K562 (cell line): ENCODE results near the gene PROK1. TPM values are rescaled to one million over a fixed set of nuclear protein-coding genes. Genes with fewer than 3 reads are reported as not detected.
A peak's percentile ranks its signal among the peaks of the same experiment; 100 is the strongest.

Source experiments
- ATAC-seq: fragments of 200-7000 bp; cut with Tn5 transposase; 3 replicates; pipeline ENCODE4 v1.9.1; 2020; ENCODE audit warnings: moderate library complexity
- BruUV-seq: library from RNA; stranded (reverse); fragments of 400-500 nt; replicated peaks from 2 replicates; lab custom pipeline; 2021; lab: Mats Ljungman, UMichigan
- CTCF ChIA-PET: fragments of 300-600 bp; formaldehyde crosslinking; extraction: SDS; loops from one replicate; lab custom pipeline; 2021; ENCODE audit warnings: low intra/inter-chr PET ratio; lab: Yijun Ruan, JAX
- POLR2A ChIA-PET: fragments of 300-600, 350-650 bp; sonication (Branson Sonifier 250); formaldehyde crosslinking; extraction: SDS; loops from one replicate; lab custom pipeline; 2021; ENCODE audit warnings: antibody characterized with exemption, inconsistent platforms; lab: Yijun Ruan, JAX
- DNase-seq, 4 experiments: peaks; one replicate each; pipeline versions ENCODE4 v3.0.0 to v3.0.0-alpha.2; 2011 to 2018; ENCODE audit warnings: low spot score in 3 of 4, mixed read lengths in 3 of 4; ENCODE audit errors: extremely low read depth in 1 of 4
- FAIRE-seq: peaks from 2 replicates; lab custom pipeline; 2011; peaks lifted over from hg19 to GRCh38; lab: Jason Lieb, UNC
- H2AFZ ChIP-seq: 2 replicates; pipeline ENCODE4 v1.6.0; 2011; ENCODE audit warnings: low read depth, low read length, control low read depth, inconsistent platforms
- H3K27ac ChIP-seq: fragments of 200-600 bp; 3 replicates; pipeline ENCODE4 v1.8.0; 2011; ENCODE audit warnings: low read depth, mild to moderate bottlenecking, control low read depth, inconsistent platforms, low read length, moderate library complexity, mixed read lengths; ENCODE audit errors: extremely low read depth
- H3K27me3 ChIP-seq, 2 experiments: fragments of 300-600 bp in 1 of 2; 2 replicates in 1 of 2; 3 replicates in 1 of 2; pipeline versions ENCODE4 v1.6.0 to v1.8.0; 2011; ENCODE audit warnings: inconsistent platforms in 2 of 2, low read length in 2 of 2, mild to moderate bottlenecking in 1 of 2, mixed read lengths in 1 of 2, moderate library complexity in 1 of 2; ENCODE audit not compliant: control insufficient read depth in 2 of 2, insufficient read depth in 2 of 2
- H3K36me3 ChIP-seq: fragments of 300-600 bp; 3 replicates; pipeline ENCODE4 v1.8.0; 2011; ENCODE audit warnings: mild to moderate bottlenecking, low read length, inconsistent platforms; ENCODE audit not compliant: control insufficient read depth, insufficient read depth
- H3K4me1 ChIP-seq, 2 experiments: fragments of 200-600 bp in 1 of 2; replicated peaks in 1 of 2; 2 replicates in 1 of 2; 3 replicates in 1 of 2; pipeline versions ENCODE4 v1.5.1 to v1.8.0; 2011; ENCODE audit warnings: inconsistent platforms in 2 of 2, low read length in 2 of 2, mild to moderate bottlenecking in 1 of 2, mixed read lengths in 1 of 2, moderate library complexity in 1 of 2; ENCODE audit not compliant: control insufficient read depth in 2 of 2, insufficient read depth in 2 of 2
- H3K4me2 ChIP-seq: 2 replicates; pipeline ENCODE4 v1.6.1; 2011; ENCODE audit warnings: low read length, control low read depth, inconsistent platforms, mixed read lengths; ENCODE audit not compliant: insufficient read depth
- H3K4me3 ChIP-seq: fragments of 200-600 bp; sonication (generic), shearing (Covaris generic); 2 replicates; pipeline ENCODE4 v1.5.1; 2016; ENCODE audit warnings: control low read depth, inconsistent platforms
- H3K79me2 ChIP-seq: fragments of 200-600 bp; 3 replicates; pipeline ENCODE4 v1.8.0; 2011; ENCODE audit warnings: low read length, inconsistent platforms; ENCODE audit not compliant: control insufficient read depth, insufficient read depth
- H3K9ac ChIP-seq, 2 experiments: 2 replicates each; pipeline versions ENCODE4 v1.6.0 to v1.6.1; 2011; ENCODE audit warnings: low read depth in 2 of 2, low read length in 2 of 2, control low read depth in 1 of 2, inconsistent platforms in 1 of 2, mild to moderate bottlenecking in 1 of 2, mixed read lengths in 1 of 2; ENCODE audit not compliant: insufficient read depth in 1 of 2
- H3K9me1 ChIP-seq: one replicate; pipeline ENCODE4 v1.6.0; 2011; ENCODE audit warnings: inconsistent platforms, mild to moderate bottlenecking, low read length, moderate library complexity; ENCODE audit not compliant: control insufficient read depth, insufficient read depth
- H3K9me3 ChIP-seq: replicated peaks from 2 replicates; pipeline ENCODE4 v1.5.1; 2011; ENCODE audit warnings: low read depth, low read length, inconsistent platforms; ENCODE audit not compliant: control insufficient read depth, insufficient read depth
- H4K20me1 ChIP-seq: replicated peaks from 2 replicates; pipeline ENCODE4 v1.6.1; 2011; ENCODE audit warnings: low read length, inconsistent platforms, mixed read lengths; ENCODE audit not compliant: control insufficient read depth, insufficient read depth
- AFF1 ChIP-seq, 2 experiments: fragments of 450-650 bp; IDR thresholded peaks; 2 replicates each; pipeline ENCODE4 v1.6.1; 2018; ENCODE audit warnings: mild to moderate bottlenecking in 2 of 2, low read depth in 1 of 2; ENCODE audit not compliant: partially characterized antibody in 2 of 2
- CBFA2T3 ChIP-seq: fragments of 450-650 bp; IDR thresholded peaks from 2 replicates; pipeline ENCODE4 v1.6.1; 2017
- CSDE1 ChIP-seq, 2 experiments: fragments of 450-650 bp; IDR thresholded peaks; 2 replicates each; pipeline ENCODE4 v1.6.1; 2016; ENCODE audit warnings: mild to moderate bottlenecking in 1 of 2
- MCM5 ChIP-seq: fragments of 450-650 bp; IDR thresholded peaks from 2 replicates; pipeline ENCODE4 v1.6.1; 2016; ENCODE audit warnings: low read depth
- MCM7 ChIP-seq, 2 experiments: fragments of 450-650 bp; IDR thresholded peaks; 2 replicates each; pipeline ENCODE4 v1.6.1; 2016 to 2018
- PHB2 ChIP-seq: fragments of 450-650 bp; IDR thresholded peaks from 2 replicates; pipeline ENCODE4 v1.6.1; 2017; ENCODE audit warnings: low read depth
- POLR2B ChIP-seq: fragments of 450-650 bp; IDR thresholded peaks from 2 replicates; pipeline ENCODE4 v1.6.1; 2018; ENCODE audit warnings: low read depth; ENCODE audit not compliant: partially characterized antibody
- WGBS: fragments of 100-300 bp; shearing (Covaris generic); methylation state at CpG from one replicate; pipeline ENCODE4 v1.1.6; 2016; ENCODE audit warnings: low coverage, mixed read lengths; ENCODE audit not compliant: insufficient coverage; ENCODE audit errors: missing lambda C conversion rate; 5-methylcytosine and 5-hydroxymethylcytosine counted together
- in situ Hi-C: fragments of 300-500 bp; cut with MboI; formaldehyde crosslinking; loops from 4 replicates; pipeline ENCODE4 v1.15.0; 2018; ENCODE audit warnings: inconsistent platforms, mixed read lengths
- intact Hi-C: fragments of 100-400 bp; cut with micrococcal nuclease; formaldehyde crosslinking; loops from 2 replicates; pipeline ENCODE4 v1.14.2; 2022
- polyA plus RNA-seq, 8 experiments: library from polyadenylated mRNA; depleted of rRNA in 4 of 8; stranded (reverse) in 5 of 8; unstranded in 3 of 8; fragments of >200 nt; fragmentation: Nextera tagmentation in 2 of 8; fragmentation: Illumina TruSeq in 1 of 8; extraction: Ambion mirVana in 2 of 8; extraction: Trizol in 1 of 8; gene quantifications; 2 replicates each; pipeline versions ENCODE4 v1.2.1 to v1.2.3, GENCODE V29; 2011 to 2014; ENCODE audit warnings: inconsistent platforms in 1 of 8, missing spikeins in 1 of 8
- total RNA-seq, 7 experiments: library from RNA; depleted of rRNA in 6 of 7; stranded (reverse); fragments of >200 nt in 6 of 7; fragmentation: Illumina TruSeq in 2 of 7; extraction: Trizol in 2 of 7; gene quantifications; 2 replicates each; pipeline versions ENCODE4 v1.2.1 to v1.2.3, GENCODE V29; 2011 to 2021; ENCODE audit warnings: low replicate concordance in 1 of 7
- TF ChIP-seq, protein P1 (sequence below), 3 experiments: fragments of 200-800 bp in 1 of 3; sonication (Bioruptor generic) in 1 of 3; sonication (generic) in 1 of 3; formaldehyde crosslinking in 1 of 3; IDR thresholded peaks; 2 replicates each; pipeline versions ENCODE4 v1.6.1 to v1.8.0; 2016 to 2022; ENCODE audit warnings: mild to moderate bottlenecking in 2 of 3, missing compliant biosample characterization in 2 of 3, missing genetic modification characterization in 2 of 3, missing genetic modification reagents in 1 of 3

Gene PROK1
- total and polyA plus RNA-seq, 9 of the 15 experiments (the other 6 are each of a cell fraction or from before 2014, with no cell fraction given) = 0.15 TPM; not detected in 8

GRCh38 chr1:110465814-110466380 lies 14.9 kb downstream of the PROK1 start:
- TF ChIP-seq MCM7 (IDR thresholded peaks at IDR 0.05) (no peak), CBFA2T3 (peak; percentile 36)
- no TSS peak for BruUV-seq
- Histone ChIP-seq H3K4me2 (no peak overlapping the region), H3K9me3 (no peaks in the 10 kb centered on the region), H4K20me1 (peaks cover 3% of the 10 kb centered on the region; the same call in 1 of the 2 replicates), H3K4me1 (peaks cover 4 to 7% of the 10 kb centered on the region in 2 experiments; a peak in 3 of 5 replicates), H3K4me3 (no peak overlapping the region), H3K27me3 (peaks cover 1 to 2% of the 10 kb centered on the region in 2 experiments; a peak in 1 of 5 replicates), H3K79me2 (no peaks in the 10 kb centered on the region), H3K27ac (no peak overlapping the region), H3K9ac (no peak overlapping the region; a peak in 1 of 4 replicates), H3K36me3 (no peaks in the 10 kb centered on the region), H3K9me1 (no peaks in the 10 kb centered on the region), H2AFZ (peak overlapping the region; percentile 49; the same call in 1 of the 2 replicates)
- POLR2A ChIA-PET = interaction anchor here (0.7 kb wide), 1 partner anchor 257 kb away, joined by 3 read pairs; no protein-coding TSS in a partner anchor
- in situ Hi-C loops (no loop called here), intact Hi-C loops (loop anchor here (10.0 kb wide), 1 partner anchor 411 kb away; no protein-coding TSS in a partner anchor)
- ATAC-seq (peak; percentile 61), FAIRE-seq (no peak), DNase-seq (peak in 1 of 4 experiments; percentile 54)
- 13% methylated on average over 7 of the region's 7 CpGs for WGBS
- CTCF ChIA-PET = interaction anchor here (0.6 kb wide), 1 partner anchor 422 kb away, joined by 3 read pairs; no protein-coding TSS in a partner anchor

DNA sequence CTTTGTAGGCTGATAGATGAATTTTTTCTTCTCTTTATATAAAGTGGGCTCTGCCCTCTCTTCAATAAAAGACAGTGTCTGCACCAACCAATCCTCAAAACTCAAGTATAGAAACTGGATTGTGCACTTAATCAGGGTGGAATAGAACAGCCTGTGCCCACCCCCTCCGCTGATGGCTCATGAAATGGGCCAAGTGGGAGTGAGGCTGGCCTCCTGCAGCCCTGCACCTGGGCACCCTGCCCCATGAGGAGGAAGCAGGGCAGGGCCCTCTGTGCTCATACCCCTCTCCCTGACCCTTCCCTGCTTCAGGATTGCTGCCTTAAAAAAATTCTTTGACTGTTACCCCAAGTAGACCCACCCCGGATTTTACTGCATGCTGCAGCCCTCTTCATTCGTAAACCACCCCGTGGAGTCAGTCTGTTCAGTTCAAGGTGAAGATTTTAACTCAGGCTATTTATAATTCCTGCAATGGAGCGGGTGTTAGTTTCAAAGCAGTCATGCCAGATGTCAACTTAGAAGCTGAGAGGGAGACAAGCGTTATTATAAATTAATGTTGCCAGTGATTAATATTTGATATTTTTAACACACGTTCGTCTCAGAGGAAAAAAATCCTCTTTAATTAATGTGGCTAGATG lies 15.8 kb downstream of the PROK1 start:
- no peak overlapping the region for H3K9ac ChIP-seq
- peaks cover 4 to 7% of the 10 kb centered on the region in 2 experiments; a peak in 3 of 5 replicates for H3K4me1 ChIP-seq
- no peaks in the 10 kb centered on the region for H3K9me3 ChIP-seq
- FAIRE-seq = no peak
- no peak for ATAC-seq
- no peak overlapping the region for H2AFZ ChIP-seq
- intact Hi-C loops = loop anchor here (10.0 kb wide), 1 partner anchor 412 kb away; no protein-coding TSS in a partner anchor
- CTCF ChIA-PET = no interaction called here
- no peak overlapping the region for H3K27ac ChIP-seq
- no peaks in the 10 kb centered on the region for H3K36me3 ChIP-seq
- H3K27me3 ChIP-seq = peaks cover 2 to 8% of the 10 kb centered on the region in 2 experiments; a peak in 1 of 5 replicates
- in situ Hi-C loops = no loop called here
- POLR2A ChIA-PET = interaction anchor here (0.6 to 0.7 kb wide), 2 partner anchors 20 to 258 kb away, joined by 3 read pairs; no protein-coding TSS in a partner anchor
- DNase-seq = no peak
- H3K4me2 ChIP-seq = no peak overlapping the region
- no TSS peak for BruUV-seq
- H3K9me1 ChIP-seq = no peaks in the 10 kb centered on the region
- H4K20me1 ChIP-seq = peaks cover 3% of the 10 kb centered on the region; the same call in 1 of the 2 replicates
- WGBS = 8% methylated on average over 8 of the region's 8 CpGs
- H3K79me2 ChIP-seq = no peaks in the 10 kb centered on the region
- H3K4me3 ChIP-seq = no peak overlapping the region
- TF ChIP-seq POLR2B (no peak), PHB2 (no peak), AFF1 (IDR thresholded peaks at IDR 0.05; ENCODE audit: low read depth in 1 of 2, partially characterized antibody in 2 of 2) (no peak), CSDE1 (IDR thresholded peaks at IDR 0.05) (no peak), MCM5 (no peak)
- TF ChIP-seq, protein P1, sequence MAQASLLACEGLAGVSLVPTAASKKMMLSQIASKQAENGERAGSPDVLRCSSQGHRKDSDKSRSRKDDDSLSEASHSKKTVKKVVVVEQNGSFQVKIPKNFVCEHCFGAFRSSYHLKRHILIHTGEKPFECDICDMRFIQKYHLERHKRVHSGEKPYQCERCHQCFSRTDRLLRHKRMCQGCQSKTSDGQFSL (CRISPR knock-in tag; IDR thresholded peaks at IDR 0.05) = no peak
- TF ChIP-seq, protein P1 (tag; IDR thresholded peaks at IDR 0.05) = no peak
